Trophoblast cell (in vitro differentiated cells and primary cell): ENCODE data around the gene FAM107B.
A peak's percentile ranks its signal among the peaks of the same experiment; 100 is the strongest.

Source experiments
- DNase-seq, 2 donors: peaks; one replicate each; pipeline ENCODE4 v3.0.0-alpha.2; 2016
- H2AFZ ChIP-seq: 2 replicates; pipeline ENCODE4 v1.6.1; 2013; ENCODE audit warnings: low read length, moderate library complexity, mild to moderate bottlenecking; ENCODE audit not compliant: insufficient read depth, poor library complexity
- H2AK5ac ChIP-seq: 2 replicates; pipeline ENCODE4 v1.6.1; 2013; ENCODE audit warnings: mild to moderate bottlenecking, low read length
- H2BK120ac ChIP-seq: 2 replicates; pipeline ENCODE4 v1.6.1; 2013; ENCODE audit warnings: low read length, mild to moderate bottlenecking, moderate library complexity; ENCODE audit not compliant: insufficient read depth, poor library complexity
- H2BK12ac ChIP-seq: 2 replicates; pipeline ENCODE4 v1.6.1; 2013; ENCODE audit warnings: mild to moderate bottlenecking, low read length, moderate library complexity
- H2BK5ac ChIP-seq: 2 replicates; pipeline ENCODE4 v1.6.1; 2013; ENCODE audit warnings: low read length, low read depth, moderate library complexity, mild to moderate bottlenecking; ENCODE audit not compliant: poor library complexity
- H3K14ac ChIP-seq: 2 replicates; pipeline ENCODE4 v1.6.1; 2013; ENCODE audit warnings: mild to moderate bottlenecking, low read length
- H3K18ac ChIP-seq: 2 replicates; pipeline ENCODE4 v1.6.1; 2013; ENCODE audit warnings: mild to moderate bottlenecking, low read length
- H3K23ac ChIP-seq: 2 replicates; pipeline ENCODE4 v1.6.1; 2013; ENCODE audit warnings: low read length
- H3K27ac ChIP-seq: 2 replicates; pipeline ENCODE4 v1.5.1; 2013; ENCODE audit warnings: low read depth, mild to moderate bottlenecking, inconsistent platforms, low read length, moderate library complexity
- H3K27me3 ChIP-seq: 2 replicates; pipeline ENCODE4 v1.6.1; 2013; ENCODE audit warnings: inconsistent platforms, mild to moderate bottlenecking, low read length, moderate library complexity; ENCODE audit not compliant: insufficient read depth
- H3K36me3 ChIP-seq, 2 experiments: 1 replicate in 1 of 2; 2 replicates in 1 of 2; pipeline ENCODE4 v1.6.1; 2013; ENCODE audit warnings: low read length in 2 of 2, mild to moderate bottlenecking in 2 of 2, moderate library complexity in 1 of 2; ENCODE audit not compliant: insufficient read depth in 2 of 2, control insufficient read depth in 1 of 2
- H3K4ac ChIP-seq: 2 replicates; pipeline ENCODE4 v1.6.1; 2013; ENCODE audit warnings: low read depth, mild to moderate bottlenecking, low read length, moderate library complexity
- H3K4me1 ChIP-seq, 2 experiments: 1 replicate in 1 of 2; 2 replicates in 1 of 2; pipeline ENCODE4 v1.6.1; 2013; ENCODE audit warnings: low read length in 2 of 2, mild to moderate bottlenecking in 2 of 2, moderate library complexity in 1 of 2; ENCODE audit not compliant: insufficient read depth in 2 of 2, control insufficient read depth in 1 of 2
- H3K4me2 ChIP-seq: 2 replicates; pipeline ENCODE4 v1.6.1; 2013; ENCODE audit warnings: inconsistent platforms, mild to moderate bottlenecking, low read length, moderate library complexity
- H3K4me3 ChIP-seq: 2 replicates; pipeline ENCODE4 v1.5.1; 2013; ENCODE audit warnings: mild to moderate bottlenecking, low read depth, low read length, inconsistent platforms
- H3K79me1 ChIP-seq: one replicate; pipeline ENCODE4 v1.6.1; 2013; ENCODE audit warnings: low read length
- H3K79me2 ChIP-seq: 2 replicates; pipeline ENCODE4 v1.6.1; 2013; ENCODE audit warnings: low read length, mild to moderate bottlenecking; ENCODE audit not compliant: control insufficient read depth, insufficient read depth, poor library complexity
- H3K9ac ChIP-seq: 2 replicates; pipeline ENCODE4 v1.6.1; 2013; ENCODE audit warnings: mild to moderate bottlenecking, low read length
- H3K9me3 ChIP-seq: 2 replicates; pipeline ENCODE4 v1.6.1; 2013; ENCODE audit warnings: low read depth, mild to moderate bottlenecking, control low read depth, inconsistent platforms, low read length; ENCODE audit not compliant: insufficient read depth
- H4K12ac ChIP-seq: 2 replicates; pipeline ENCODE4 v1.6.1; 2013; ENCODE audit warnings: low read depth, mild to moderate bottlenecking, low read length, moderate library complexity
- H4K8ac ChIP-seq: 2 replicates; pipeline ENCODE4 v1.6.1; 2013; ENCODE audit warnings: low read depth, mild to moderate bottlenecking, low read length, moderate library complexity
- H4K91ac ChIP-seq: one replicate; pipeline ENCODE4 v1.6.1; 2013; ENCODE audit warnings: low read depth, mild to moderate bottlenecking, low read length, moderate library complexity
- WGBS: extraction: QIAGEN DNeasy Blood & Tissue Kit; methylation state at CpG from one replicate; pipeline ENCODE4 v1.1.7; 2013; ENCODE audit warnings: missing lambda C conversion rate; ENCODE audit not compliant: insufficient read length, insufficient coverage; ENCODE audit errors: extremely low coverage; 5-methylcytosine and 5-hydroxymethylcytosine counted together

The FAM107B gene

GRCh38 chr10:14673189-14673861 lies 101.4 kb downstream of the FAM107B start:
- WGBS = no CpG with 5 or more reads among the region's 9 CpGs
- Histone ChIP-seq H3K4ac (no peak overlapping the region), H3K36me3 (no peaks in the 10 kb centered on the region), H4K12ac (no peak overlapping the region), H2AK5ac (no peak overlapping the region), H3K4me3 (no peak overlapping the region), H3K27ac (peak overlapping the region; percentile 48), H3K4me2 (no peak overlapping the region), H3K79me1 (peaks cover 6% of the 10 kb centered on the region), H3K9ac (no peak overlapping the region), H3K14ac (no peak overlapping the region), H3K27me3 (no peaks in the 10 kb centered on the region), H4K91ac (no peak overlapping the region), H3K9me3 (no peaks in the 10 kb centered on the region), H3K23ac (no peak overlapping the region), H3K79me2 (no peaks in the 10 kb centered on the region), H3K4me1 (peaks cover 5 to 11% of the 10 kb centered on the region in 2 experiments), H2BK5ac (no peak overlapping the region), H2AFZ (no peak overlapping the region), H2BK12ac (no peak overlapping the region), H3K18ac (no peak overlapping the region), H2BK120ac (no peak overlapping the region), H4K8ac (no peak overlapping the region)
- no peak for DNase-seq

DNA sequence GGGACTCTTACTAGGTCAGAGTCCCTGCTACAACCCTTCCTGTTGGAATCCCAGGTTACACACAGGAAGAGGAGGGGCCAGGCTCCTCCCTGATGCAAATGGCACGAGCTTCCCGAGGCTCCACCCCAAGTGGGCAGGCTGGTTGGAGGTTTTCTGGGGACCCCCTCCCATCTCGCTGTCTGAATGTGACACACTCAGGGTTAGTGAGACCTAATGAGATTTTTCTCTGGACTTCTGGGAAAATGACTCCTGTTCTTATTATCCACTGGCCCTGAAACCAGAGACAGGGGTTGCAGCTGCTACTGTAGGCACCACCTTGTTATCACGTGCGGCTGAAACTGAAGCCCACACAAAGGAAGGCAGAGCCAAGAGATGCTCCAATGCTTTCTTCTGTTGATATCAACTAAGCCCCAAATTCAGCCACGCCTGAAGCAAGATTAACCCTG lies 103.3 kb downstream of the FAM107B start:
- Histone ChIP-seq H3K79me1 (peaks cover 8% of the 10 kb centered on the region), H3K36me3 (no peaks in the 10 kb centered on the region), H3K27me3 (no peaks in the 10 kb centered on the region), H3K79me2 (no peaks in the 10 kb centered on the region), H4K8ac (no peak overlapping the region), H3K9ac (no peak overlapping the region), H3K18ac (no peak overlapping the region), H2BK12ac (peak overlapping the region; percentile 29), H3K14ac (no peak overlapping the region), H3K4ac (no peak overlapping the region), H3K4me1 (peaks cover 5 to 14% of the 10 kb centered on the region in 2 experiments), H2AK5ac (no peak overlapping the region), H4K12ac (no peak overlapping the region), H3K27ac (no peak overlapping the region), H2AFZ (no peak overlapping the region), H3K4me3 (no peak overlapping the region), H4K91ac (no peak overlapping the region), H2BK5ac (no peak overlapping the region), H3K23ac (no peak overlapping the region), H3K9me3 (no peaks in the 10 kb centered on the region), H2BK120ac (no peak overlapping the region), H3K4me2 (no peak overlapping the region)
- DNase-seq = no peak
- no CpG with 5 or more reads among the region's 6 CpGs for WGBS

- no peaks in the 10 kb centered on the region for H3K36me3 ChIP-seq
- no peak overlapping the region for H2AFZ ChIP-seq
- H2AK5ac ChIP-seq = no peak overlapping the region
- H4K91ac ChIP-seq = peak overlapping the region; percentile 63
- no peaks in the 10 kb centered on the region for H3K79me2 ChIP-seq
- H3K23ac ChIP-seq = no peak overlapping the region
- no peak overlapping the region for H3K27ac ChIP-seq
- no peak overlapping the region for H3K14ac ChIP-seq
- peaks cover 8% of the 10 kb centered on the region for H3K79me1 ChIP-seq
- DNase-seq = no peak
- peaks cover 5 to 14% of the 10 kb centered on the region in 2 experiments for H3K4me1 ChIP-seq
- no peaks in the 10 kb centered on the region for H3K9me3 ChIP-seq
- no peak overlapping the region for H4K8ac ChIP-seq
- no CpG with 5 or more reads among the region's 8 CpGs for WGBS
- no peaks in the 10 kb centered on the region for H3K27me3 ChIP-seq
- no peak overlapping the region for H4K12ac ChIP-seq
- no peak overlapping the region for H3K9ac ChIP-seq
- H3K4me3 ChIP-seq = no peak overlapping the region
- H3K4me2 ChIP-seq = no peak overlapping the region
- no peak overlapping the region for H3K18ac ChIP-seq
- peak overlapping the region; percentile 73 for H2BK12ac ChIP-seq
- no peak overlapping the region for H2BK5ac ChIP-seq
- H3K4ac ChIP-seq = no peak overlapping the region
- no peak overlapping the region for H2BK120ac ChIP-seq
Observed at GRCh38 chr10:14670551-14671240, 104.0 kb downstream of the FAM107B start.

DNA sequence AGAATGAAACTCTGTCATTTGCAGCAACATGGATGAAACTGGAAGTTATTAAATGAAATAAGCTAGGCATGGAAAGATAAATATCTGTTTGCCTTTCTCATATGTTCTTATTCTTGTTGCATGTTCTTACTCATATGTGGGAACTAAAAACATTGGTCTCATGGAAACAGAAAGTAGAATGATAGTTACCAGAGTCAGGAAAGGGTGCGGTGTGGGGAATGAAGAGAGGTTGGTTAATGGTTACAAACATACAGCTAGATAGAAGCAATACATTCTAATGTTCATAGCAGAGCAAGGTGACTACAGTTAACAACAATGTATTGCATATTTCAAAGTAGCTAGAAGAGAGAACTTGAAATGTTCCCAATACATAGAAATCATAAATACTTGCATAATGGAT lies 105.1 kb downstream of the FAM107B start:
- Histone ChIP-seq H2BK12ac (no peak overlapping the region), H2BK5ac (no peak overlapping the region), H3K14ac (no peak overlapping the region), H3K9ac (no peak overlapping the region), H3K36me3 (no peaks in the 10 kb centered on the region), H3K4me3 (no peak overlapping the region), H3K79me1 (peaks cover 8% of the 10 kb centered on the region), H2BK120ac (no peak overlapping the region), H3K4ac (no peak overlapping the region), H4K8ac (no peak overlapping the region), H3K79me2 (no peaks in the 10 kb centered on the region), H3K23ac (no peak overlapping the region), H4K91ac (no peak overlapping the region), H2AFZ (no peak overlapping the region), H3K18ac (no peak overlapping the region), H3K4me2 (no peak overlapping the region), H3K4me1 (peaks cover 3 to 11% of the 10 kb centered on the region in 2 experiments), H4K12ac (no peak overlapping the region), H2AK5ac (no peak overlapping the region), H3K27ac (no peak overlapping the region), H3K9me3 (no peaks in the 10 kb centered on the region), H3K27me3 (no peaks in the 10 kb centered on the region)
- WGBS = no CpG with 5 or more reads among the region's 1 CpG
- DNase-seq = no peak
